ENCODE data around the gene ABCC2.

DNA sequence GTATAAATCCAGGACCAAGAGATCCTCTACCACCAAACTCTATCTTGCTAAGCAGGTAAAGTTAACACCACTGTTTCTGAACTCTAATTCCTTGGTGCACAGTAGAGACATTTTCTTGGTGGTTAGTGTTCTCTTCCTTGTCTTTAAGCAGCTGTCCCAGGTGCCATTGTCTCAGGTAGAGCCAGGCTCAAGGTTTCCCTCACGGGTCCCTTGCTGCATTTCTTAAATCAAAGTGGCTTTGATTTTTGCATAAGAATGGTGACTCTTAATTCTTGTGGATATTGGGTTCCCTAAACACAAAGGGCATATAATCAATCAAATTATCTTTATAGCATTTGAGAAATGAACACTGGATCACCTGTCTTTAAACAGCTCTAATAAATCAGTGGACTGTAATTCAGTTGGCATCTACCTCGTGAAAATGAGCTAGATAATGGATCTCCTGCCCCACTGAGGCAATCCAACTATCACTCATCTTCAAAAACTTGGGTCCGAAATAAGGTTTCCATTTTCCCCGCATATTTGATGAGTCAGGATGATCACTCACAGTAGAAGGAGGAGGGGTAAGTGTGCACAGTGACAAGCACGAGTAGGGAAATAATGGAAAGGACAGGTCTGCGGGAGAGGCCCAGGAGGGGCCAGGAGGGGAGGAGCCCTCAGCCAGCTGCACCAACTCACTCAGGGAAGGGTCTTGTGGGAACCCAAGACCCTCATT lies 2.4 kb downstream of the ABCC2 start:
- TF ChIP-seq, protein P1, sequence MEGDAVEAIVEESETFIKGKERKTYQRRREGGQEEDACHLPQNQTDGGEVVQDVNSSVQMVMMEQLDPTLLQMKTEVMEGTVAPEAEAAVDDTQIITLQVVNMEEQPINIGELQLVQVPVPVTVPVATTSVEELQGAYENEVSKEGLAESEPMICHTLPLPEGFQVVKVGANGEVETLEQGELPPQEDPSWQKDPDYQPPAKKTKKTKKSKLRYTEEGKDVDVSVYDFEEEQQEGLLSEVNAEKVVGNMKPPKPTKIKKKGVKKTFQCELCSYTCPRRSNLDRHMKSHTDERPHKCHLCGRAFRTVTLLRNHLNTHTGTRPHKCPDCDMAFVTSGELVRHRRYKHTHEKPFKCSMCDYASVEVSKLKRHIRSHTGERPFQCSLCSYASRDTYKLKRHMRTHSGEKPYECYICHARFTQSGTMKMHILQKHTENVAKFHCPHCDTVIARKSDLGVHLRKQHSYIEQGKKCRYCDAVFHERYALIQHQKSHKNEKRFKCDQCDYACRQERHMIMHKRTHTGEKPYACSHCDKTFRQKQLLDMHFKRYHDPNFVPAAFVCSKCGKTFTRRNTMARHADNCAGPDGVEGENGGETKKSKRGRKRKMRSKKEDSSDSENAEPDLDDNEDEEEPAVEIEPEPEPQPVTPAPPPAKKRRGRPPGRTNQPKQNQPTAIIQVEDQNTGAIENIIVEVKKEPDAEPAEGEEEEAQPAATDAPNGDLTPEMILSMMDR (optimal IDR thresholded peaks at IDR 0.05 in 1 of 3, IDR thresholded peaks at IDR 0.05 in 1 of 3, conservative IDR thresholded peaks at IDR 0.05 in 1 of 3; ENCODE audit: extremely low read depth in 1 of 3, insufficient read depth in 2 of 3, low read length in 3 of 3) = no peak
- no peak for TF ChIP-seq EZH2 (IDR thresholded peaks at IDR 0.05; ENCODE audit: low read length)

Measured in keratinocyte (primary cell).